IPS DF 6.9 (cell line): ENCODE measurements around the gene WNT5B.
"Not testable (repeated sequence)": the region's sequence is repeated elsewhere in the genome, so short reads cannot be mapped to it uniquely, and the experiment has no call there.

Source experiments
- DNase-seq: peaks from one replicate; pipeline ENCODE4 v3.0.0-alpha.2; 2013; ENCODE audit warnings: low read depth, low spot score
- H3K27ac ChIP-seq: one replicate; pipeline ENCODE4 v1.5.1; 2013; ENCODE audit warnings: low read length, control low read depth
- H3K27me3 ChIP-seq: 2 replicates; pipeline ENCODE4 v1.6.1; 2013; ENCODE audit warnings: mild to moderate bottlenecking, low read length; ENCODE audit not compliant: control insufficient read depth, insufficient read depth
- H3K36me3 ChIP-seq: 2 replicates; pipeline ENCODE4 v1.6.1; 2013; ENCODE audit warnings: low read length; ENCODE audit not compliant: control insufficient read depth, insufficient read depth
- H3K4me1 ChIP-seq: 2 replicates; pipeline ENCODE4 v1.6.1; 2013; ENCODE audit warnings: low read length; ENCODE audit not compliant: control insufficient read depth, insufficient read depth
- H3K4me3 ChIP-seq: 2 replicates; pipeline ENCODE4 v1.5.1; 2013; ENCODE audit warnings: mild to moderate bottlenecking, low read length
- H3K9me3 ChIP-seq: 2 replicates; pipeline ENCODE4 v1.6.1; 2013; ENCODE audit warnings: low read length, inconsistent platforms; ENCODE audit not compliant: control insufficient read depth, insufficient read depth
- WGBS: extraction: QIAGEN DNeasy Blood & Tissue Kit; methylation state at CpG from one replicate; pipeline ENCODE4 v1.1.7; 2013; ENCODE audit warnings: mixed read lengths, missing lambda C conversion rate; ENCODE audit not compliant: insufficient read length, insufficient coverage; 5-methylcytosine and 5-hydroxymethylcytosine counted together

Gene WNT5B

GRCh38 chr12:1691123-1692007 lies 62.3 kb downstream of the WNT5B start:
- Histone ChIP-seq H3K9me3 (no peaks in the 10 kb centered on the region), H3K27ac (no peak overlapping the region), H3K27me3 (no peaks in the 10 kb centered on the region), H3K4me3 (peak overlapping the region; percentile 58; the same call in 1 of the 2 replicates), H3K4me1 (no peaks in the 10 kb centered on the region), H3K36me3 (no peaks in the 10 kb centered on the region)
- WGBS = no CpG with 5 or more reads among the region's 56 CpGs
- DNase-seq = no peak

DNA sequence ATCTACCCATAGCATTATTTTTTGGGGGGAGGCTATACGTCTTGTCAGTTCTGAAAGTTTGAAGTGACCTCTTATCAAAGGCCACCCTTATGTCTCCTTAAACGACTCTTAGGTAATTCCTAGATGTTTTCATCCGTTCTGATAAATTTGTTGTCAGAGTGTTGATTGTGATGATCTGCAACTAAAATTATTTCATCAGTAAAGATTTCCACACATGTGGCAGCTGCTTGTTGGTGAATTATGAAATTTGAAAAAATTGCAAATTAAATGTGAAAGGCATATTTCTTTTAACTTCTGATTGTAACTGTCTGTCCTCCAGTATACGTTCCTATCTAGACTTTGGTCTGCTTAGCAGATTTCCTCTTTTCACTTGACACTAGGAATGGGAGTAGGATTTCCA lies 63.2 kb downstream of the WNT5B start:
- no peak for DNase-seq
- no peaks in the 10 kb centered on the region for H3K36me3 ChIP-seq
- no peak overlapping the region; the same call in 1 of the 2 replicates for H3K4me3 ChIP-seq
- H3K27me3 ChIP-seq = no peaks in the 10 kb centered on the region
- no peak overlapping the region for H3K27ac ChIP-seq
- no peaks in the 10 kb centered on the region for H3K9me3 ChIP-seq
- no CpG with 5 or more reads among the region's 4 CpGs for WGBS
- no peaks in the 10 kb centered on the region for H3K4me1 ChIP-seq

- Histone ChIP-seq H3K27me3 (no peaks in the 10 kb centered on the region), H3K4me1 (no peaks in the 10 kb centered on the region), H3K27ac (no peak overlapping the region), H3K4me3 (no peak overlapping the region), H3K36me3 (no peaks in the 10 kb centered on the region), H3K9me3 (no peaks in the 10 kb centered on the region)
- no peak for DNase-seq
- no CpG with 5 or more reads among the region's 15 CpGs for WGBS
These were observed 64.0 kb downstream of the WNT5B start for GRCh38 chr12:1692895-1693610.

GRCh38 chr12:1695097-1695496 lies 66.1 kb downstream of the WNT5B start:
- not testable (repeated sequence) for H3K36me3 ChIP-seq, H3K27ac ChIP-seq, DNase-seq, H3K4me3 ChIP-seq, H3K4me1 ChIP-seq, H3K9me3 ChIP-seq, H3K27me3 ChIP-seq
- WGBS = no CpG with 5 or more reads among the region's 8 CpGs

DNA sequence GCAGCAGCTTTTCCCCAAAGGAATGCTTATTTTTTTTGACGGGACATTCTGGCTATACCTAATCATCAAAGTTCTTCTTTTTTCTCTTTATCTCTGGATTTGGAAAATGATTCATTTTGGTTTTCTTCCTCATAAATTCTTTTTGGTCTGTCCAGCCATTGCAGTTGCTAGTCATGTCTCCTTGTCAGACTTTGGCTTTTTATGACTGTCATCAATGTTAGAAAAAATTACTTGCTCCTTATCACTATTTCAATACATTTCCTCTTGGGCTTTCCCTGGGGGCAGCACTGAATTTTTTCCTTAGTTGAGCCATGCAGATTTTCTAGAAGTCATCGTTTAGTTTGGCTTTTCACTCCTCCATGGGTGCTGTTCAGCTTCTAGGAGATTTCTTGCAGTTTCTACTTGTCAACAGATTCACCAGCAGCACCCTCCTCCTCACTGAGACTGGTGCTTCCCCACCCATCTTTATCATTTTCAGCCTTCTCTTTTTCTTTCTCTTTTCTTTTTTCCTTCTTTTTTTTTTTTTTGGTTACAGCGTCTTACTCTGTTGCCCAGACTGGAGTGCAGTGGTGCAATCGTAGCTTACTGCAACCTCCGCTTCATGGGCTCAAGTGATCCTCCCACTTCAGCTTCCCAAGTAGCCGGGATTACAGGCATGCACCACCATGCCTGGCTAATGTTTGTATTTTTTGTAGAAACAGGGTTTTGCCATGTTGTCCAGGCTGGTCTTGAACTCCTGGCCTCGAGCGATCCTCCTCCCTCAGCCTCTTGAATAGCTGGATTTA lies 67.0 kb downstream of the WNT5B start:
- Histone ChIP-seq H3K9me3 (no peaks in the 10 kb centered on the region), H3K4me3 (no peak overlapping the region), H3K27me3 (no peaks in the 10 kb centered on the region), H3K36me3 (no peaks in the 10 kb centered on the region), H3K4me1 (no peaks in the 10 kb centered on the region), H3K27ac (no peak overlapping the region)
- no peak for DNase-seq
- no CpG with 5 or more reads among the region's 8 CpGs for WGBS

DNA sequence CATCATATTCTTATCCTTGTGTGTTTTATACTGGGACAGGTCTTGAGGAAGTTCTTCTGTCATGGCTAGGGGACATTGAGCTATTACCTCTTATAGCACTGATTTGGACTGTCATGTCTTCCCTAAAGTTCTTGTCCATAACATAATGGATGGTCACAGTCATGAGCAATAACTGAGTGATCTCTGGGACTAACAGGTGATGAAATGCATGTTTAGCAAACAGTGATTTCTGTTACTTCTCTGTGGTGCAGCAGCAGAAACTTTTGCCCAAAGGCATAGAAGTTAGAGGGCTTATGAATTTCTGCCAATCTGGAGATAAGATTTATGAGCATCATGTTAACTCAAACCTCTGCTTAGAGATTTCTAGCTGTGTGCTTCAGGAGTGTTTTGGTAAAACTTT lies 67.8 kb downstream of the WNT5B start:
- no peak overlapping the region for H3K4me3 ChIP-seq
- no peaks in the 10 kb centered on the region for H3K27me3 ChIP-seq
- H3K9me3 ChIP-seq = no peaks in the 10 kb centered on the region
- no peak for DNase-seq
- H3K36me3 ChIP-seq = no peaks in the 10 kb centered on the region
- H3K27ac ChIP-seq = no peak overlapping the region
- H3K4me1 ChIP-seq = no peaks in the 10 kb centered on the region
